RWPE1 (cell line): ENCODE results near the gene HOXD8.

Experiments used
- CTCF ChIA-PET: fragments of 350-600 bp; sonication (Branson Sonifier 250); formaldehyde crosslinking; extraction: SDS; loops from one replicate; lab custom pipeline; 2021; lab: Yijun Ruan, JAX
- POLR2A ChIA-PET: fragments of 400-600 bp; formaldehyde crosslinking; extraction: SDS; loops from one replicate; lab custom pipeline; 2020; ENCODE audit warnings: antibody characterized with exemption; ENCODE audit not compliant: low non-redundant PET; lab: Yijun Ruan, JAX
- DNase-seq: peaks from one replicate; pipeline ENCODE4 v3.0.0; 2012; ENCODE audit warnings: low spot score
- H3K27ac ChIP-seq: fragments of 450-650 bp; 2 replicates; pipeline ENCODE4 v1.5.1; 2017
- TF ChIP-seq, protein P1 (sequence below): fragments of 450-650 bp; conservative IDR thresholded peaks from 2 replicates; pipeline ENCODE4 v1.5.1; 2017; ENCODE audit warnings: low read depth, mild to moderate bottlenecking

The HOXD8 gene

DNA sequence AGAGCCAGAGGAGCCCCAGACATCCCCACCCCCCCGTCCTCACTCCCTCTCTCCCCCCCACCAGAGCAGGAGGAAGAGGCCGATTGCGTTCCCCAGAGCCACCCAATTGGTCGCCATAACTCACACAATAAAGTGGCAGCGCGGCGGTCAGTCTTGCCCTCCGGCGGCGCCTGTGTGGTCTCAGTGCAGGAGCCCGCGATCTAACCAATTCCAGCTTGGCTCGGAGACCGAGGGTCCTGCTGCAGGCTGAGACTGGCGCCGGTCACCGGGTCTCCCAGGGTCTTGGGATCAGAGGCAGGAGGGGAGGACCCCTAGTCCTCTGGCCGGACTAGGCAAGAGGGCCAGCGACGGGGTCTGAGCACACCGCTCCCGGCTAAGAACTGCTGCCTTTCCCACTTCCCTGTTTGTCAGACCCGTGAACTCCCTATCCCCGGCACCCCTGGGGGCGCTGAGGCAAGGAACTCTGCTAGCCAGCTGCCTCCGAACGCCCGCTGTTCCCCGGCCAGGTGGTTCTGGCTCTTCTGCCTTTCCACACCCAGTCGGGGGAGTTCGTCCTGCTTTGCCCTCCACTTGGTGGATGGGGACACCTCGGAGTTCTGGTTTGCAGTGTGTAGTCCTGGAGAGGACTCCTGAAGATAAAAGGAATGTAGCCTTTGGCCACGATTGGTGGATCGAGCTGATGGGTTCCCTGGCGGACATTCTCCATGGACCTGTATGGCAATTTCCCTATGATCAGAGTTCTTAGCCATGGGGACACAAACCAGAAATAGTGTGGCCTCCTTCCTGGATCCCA is 30.9 kb upstream of the HOXD8 start:
- ChIA-PET POLR2A (no interaction called here), CTCF (interaction anchor here (0.6 to 2.0 kb wide), 7 partner anchors 10 to 847 kb away, joined by 3 to 10 read pairs (median 6); no protein-coding TSS in a partner anchor)
- no peak overlapping the region for H3K27ac ChIP-seq
- TF ChIP-seq, protein P1, sequence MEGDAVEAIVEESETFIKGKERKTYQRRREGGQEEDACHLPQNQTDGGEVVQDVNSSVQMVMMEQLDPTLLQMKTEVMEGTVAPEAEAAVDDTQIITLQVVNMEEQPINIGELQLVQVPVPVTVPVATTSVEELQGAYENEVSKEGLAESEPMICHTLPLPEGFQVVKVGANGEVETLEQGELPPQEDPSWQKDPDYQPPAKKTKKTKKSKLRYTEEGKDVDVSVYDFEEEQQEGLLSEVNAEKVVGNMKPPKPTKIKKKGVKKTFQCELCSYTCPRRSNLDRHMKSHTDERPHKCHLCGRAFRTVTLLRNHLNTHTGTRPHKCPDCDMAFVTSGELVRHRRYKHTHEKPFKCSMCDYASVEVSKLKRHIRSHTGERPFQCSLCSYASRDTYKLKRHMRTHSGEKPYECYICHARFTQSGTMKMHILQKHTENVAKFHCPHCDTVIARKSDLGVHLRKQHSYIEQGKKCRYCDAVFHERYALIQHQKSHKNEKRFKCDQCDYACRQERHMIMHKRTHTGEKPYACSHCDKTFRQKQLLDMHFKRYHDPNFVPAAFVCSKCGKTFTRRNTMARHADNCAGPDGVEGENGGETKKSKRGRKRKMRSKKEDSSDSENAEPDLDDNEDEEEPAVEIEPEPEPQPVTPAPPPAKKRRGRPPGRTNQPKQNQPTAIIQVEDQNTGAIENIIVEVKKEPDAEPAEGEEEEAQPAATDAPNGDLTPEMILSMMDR, result no peak
- no peak for DNase-seq

DNA sequence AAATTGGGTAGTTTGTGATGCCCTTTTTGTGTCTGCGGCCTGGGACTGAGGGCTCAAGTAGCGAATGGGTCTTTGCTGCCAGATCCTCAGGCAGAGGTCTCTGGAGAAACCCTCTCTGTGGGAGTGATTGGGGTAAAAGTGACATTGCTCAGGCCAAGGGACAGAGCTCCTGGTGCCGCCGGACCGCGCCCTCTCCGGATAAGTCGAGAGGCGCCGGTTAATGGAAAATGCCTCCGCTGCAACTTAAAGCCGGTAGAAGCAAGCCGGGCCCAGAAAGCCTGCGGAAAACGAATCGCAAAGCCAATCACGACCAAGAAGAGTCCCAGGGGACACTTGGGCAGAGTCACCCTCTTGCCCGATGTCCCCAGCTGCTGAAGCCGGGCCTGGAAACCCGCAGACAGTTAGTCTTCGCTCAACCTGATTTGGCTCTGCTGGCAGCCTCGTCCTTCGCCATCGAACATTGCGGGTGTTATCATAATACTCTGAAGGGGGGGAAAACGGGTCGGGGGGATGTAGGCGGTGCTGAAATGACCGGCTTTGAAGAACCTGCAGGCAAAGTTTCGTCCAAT is 30.3 kb upstream of the HOXD8 start:
- POLR2A ChIA-PET, result no interaction called here

DNA sequence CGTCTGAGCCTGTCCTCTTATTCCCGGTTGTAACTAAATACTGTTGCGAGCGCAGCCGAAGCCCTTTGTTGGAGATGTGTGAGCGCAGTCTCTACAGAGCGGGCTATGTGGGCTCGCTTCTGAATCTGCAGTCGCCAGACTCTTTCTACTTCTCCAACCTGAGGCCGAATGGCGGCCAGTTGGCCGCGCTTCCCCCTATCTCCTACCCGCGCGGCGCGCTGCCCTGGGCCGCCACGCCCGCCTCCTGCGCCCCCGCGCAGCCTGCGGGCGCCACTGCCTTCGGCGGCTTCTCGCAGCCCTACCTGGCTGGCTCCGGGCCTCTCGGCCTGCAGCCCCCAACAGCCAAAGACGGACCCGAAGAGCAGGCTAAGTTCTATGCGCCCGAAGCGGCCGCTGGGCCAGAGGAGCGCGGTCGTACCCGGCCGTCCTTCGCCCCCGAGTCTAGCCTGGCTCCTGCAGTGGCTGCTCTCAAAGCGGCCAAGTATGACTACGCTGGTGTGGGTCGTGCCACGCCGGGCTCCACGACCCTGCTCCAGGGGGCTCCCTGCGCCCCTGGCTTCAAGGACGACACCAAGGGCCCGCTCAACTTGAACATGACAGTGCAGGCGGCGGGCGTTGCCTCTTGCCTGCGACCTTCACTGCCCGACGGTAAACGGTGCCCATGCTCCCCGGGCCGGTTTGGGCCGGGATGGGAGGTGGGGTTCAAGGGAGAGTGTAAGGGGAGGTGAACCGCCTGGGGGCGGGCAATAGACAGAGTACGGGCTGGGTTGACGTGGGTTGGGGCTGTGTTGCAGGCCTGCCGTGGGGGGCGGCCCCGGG is 29.6 kb upstream of the HOXD8 start, which contains the start of gene HOXD12:
Gene HOXD12, plus strand, starts transcription at position 68 of the 819 bp plus-strand sequence. Its CDS starts 7 bp downstream, at position 75.
- TF ChIP-seq, protein P1, result no peak
- H3K27ac ChIP-seq, result no peak within 1 kb of the TSS
- ChIA-PET POLR2A (no interaction called here), CTCF (interaction anchor here (0.7 kb wide), 1 partner anchor 1659 kb away, joined by 3 read pairs; no protein-coding TSS in a partner anchor)
- DNase-seq, result no peak

More for the DNA sequence above, 30.3 kb upstream of the HOXD8 start:
- H3K27ac ChIP-seq, result no peak overlapping the region
- TF ChIP-seq, protein P1, result no peak
- DNase-seq, result no peak
- CTCF ChIA-PET, result no interaction called here

DNA sequence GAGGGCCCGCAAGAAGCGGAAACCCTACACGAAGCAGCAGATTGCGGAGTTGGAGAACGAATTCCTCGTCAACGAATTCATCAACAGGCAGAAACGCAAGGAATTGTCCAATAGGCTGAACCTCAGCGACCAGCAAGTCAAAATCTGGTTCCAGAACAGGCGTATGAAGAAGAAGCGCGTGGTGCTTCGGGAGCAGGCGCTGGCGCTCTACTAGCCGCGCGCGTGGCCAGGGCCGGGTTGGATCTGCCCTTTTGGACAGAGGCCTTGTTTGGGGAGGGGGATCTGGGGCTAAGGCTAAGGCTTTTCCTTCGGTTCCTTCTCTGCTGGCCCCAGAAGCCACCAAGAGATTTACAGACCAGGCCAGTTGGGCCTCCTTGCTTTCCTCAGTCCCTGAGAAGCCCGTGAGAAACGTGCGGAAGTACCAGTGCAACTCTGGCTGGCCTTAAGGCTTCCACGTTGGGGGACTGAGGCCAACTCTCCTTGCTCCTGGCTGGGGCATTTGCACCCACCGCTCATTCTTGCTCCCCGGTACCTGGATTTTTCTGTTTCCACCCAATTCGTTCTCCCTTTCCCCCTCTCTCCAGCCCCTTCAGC is 28.9 kb upstream of the HOXD8 start:
- TF ChIP-seq, protein P1, result no peak
- no peak for DNase-seq
- ChIA-PET CTCF (no interaction called here), POLR2A (no interaction called here)
- no peak overlapping the region for H3K27ac ChIP-seq

DNA sequence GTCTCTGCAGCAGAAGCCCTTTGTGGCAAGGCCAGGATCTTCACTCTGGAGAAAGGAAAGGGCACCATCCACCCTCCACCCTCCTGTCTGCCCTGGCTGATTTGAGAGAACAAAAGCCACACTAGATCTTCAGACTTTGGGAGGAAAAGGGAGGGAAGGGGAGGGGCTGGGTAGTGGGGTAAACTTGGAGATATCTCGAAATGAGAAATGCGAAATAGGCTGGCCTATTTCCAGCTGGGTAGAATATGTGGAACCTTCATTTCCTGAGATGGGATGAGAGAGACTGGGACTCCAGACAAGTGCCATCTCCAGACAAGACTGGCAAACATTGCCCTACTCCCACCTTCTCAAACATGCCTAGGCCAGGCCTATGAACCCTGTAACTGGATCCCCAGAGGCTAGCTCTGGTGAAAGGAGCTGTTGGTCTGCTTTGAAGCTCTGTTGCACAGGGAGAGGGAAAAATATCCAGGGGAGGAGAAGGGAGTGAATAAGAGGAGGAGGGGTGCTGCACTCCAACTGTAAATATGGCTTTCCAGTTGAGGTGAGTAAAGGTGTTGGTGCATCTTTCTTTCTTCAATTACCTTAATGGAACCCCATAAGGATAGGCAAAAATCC is 28.2 kb upstream of the HOXD8 start:
- ChIA-PET POLR2A (no interaction called here), CTCF (interaction anchor here (1.0 to 1.4 kb wide), 2 partner anchors 8 to 13 kb away, joined by 3 to 6 read pairs; no protein-coding TSS in a partner anchor)
- no peak for DNase-seq
- TF ChIP-seq, protein P1, result no peak
- no peak overlapping the region for H3K27ac ChIP-seq
